Neural progenitor cell (in vitro differentiated cells): ENCODE data around the gene KASH5. TPM values are rescaled to one million over a fixed set of nuclear protein-coding genes. Genes with fewer than 3 reads are reported as not detected.

Source experiments
- DNase-seq: peaks from one replicate; pipeline ENCODE4 v3.0.0-alpha.2; 2016; ENCODE audit warnings: low spot score
- H2AFZ ChIP-seq: fragments of 200-600 bp; sonication (generic); replicated peaks from 2 replicates; pipeline ENCODE4 v1.6.1; 2016; ENCODE audit warnings: antibody characterized with exemption
- H3F3A ChIP-seq: fragments of 200-600 bp; sonication (generic); 2 replicates; pipeline ENCODE4 v1.6.1; 2016; ENCODE audit warnings: antibody characterized with exemption, low read depth
- H3K27ac ChIP-seq: fragments of 200-600 bp; sonication (generic); 2 replicates; pipeline ENCODE4 v1.5.1; 2016; ENCODE audit warnings: mild to moderate bottlenecking
- H3K27me3 ChIP-seq: fragments of 200-600 bp; sonication (generic); 2 replicates; pipeline ENCODE4 v1.6.1; 2016; ENCODE audit warnings: mild to moderate bottlenecking, moderate library complexity
- H3K36me3 ChIP-seq: fragments of 200-600 bp; sonication (generic); 2 replicates; pipeline ENCODE4 v1.5.1; 2016
- H3K4me1 ChIP-seq: fragments of 200-600 bp; sonication (generic); 2 replicates; pipeline ENCODE4 v1.6.1; 2016; ENCODE audit warnings: mixed run types
- H3K4me2 ChIP-seq: fragments of 200-600 bp; sonication (generic); 2 replicates; pipeline ENCODE4 v1.6.1; 2016
- H3K4me3 ChIP-seq: fragments of 200-600 bp; sonication (generic); 2 replicates; pipeline ENCODE4 v1.5.1; 2016
- H3K79me2 ChIP-seq: fragments of 200-600 bp; sonication (generic); 2 replicates; pipeline ENCODE4 v1.6.1; 2016; ENCODE audit warnings: low read depth
- H3K9ac ChIP-seq: fragments of 200-600 bp; sonication (generic); 2 replicates; pipeline ENCODE4 v1.6.1; 2016
- H3K9me3 ChIP-seq: fragments of 200-600 bp; sonication (generic); 2 replicates; pipeline ENCODE4 v1.5.1; 2016; ENCODE audit warnings: low read depth
- H4K20me1 ChIP-seq: fragments of 200-600 bp; sonication (generic); 2 replicates; pipeline ENCODE4 v1.6.1; 2016; ENCODE audit warnings: low read depth
- H3K27ac Mint-ChIP-seq: 3 replicates; pipeline ENCODE4 v1.8.0; 2021; ENCODE audit warnings: mixed read lengths
- H3K27me3 Mint-ChIP-seq: 2 replicates; pipeline ENCODE4 v1.8.0; 2022; ENCODE audit warnings: low read depth, mild to moderate bottlenecking, inconsistent platforms, moderate library complexity, mixed read lengths; ENCODE audit not compliant: insufficient read depth
- H3K36me3 Mint-ChIP-seq: 3 replicates; pipeline ENCODE4 v1.8.0; 2021; ENCODE audit warnings: mixed read lengths
- H3K4me1 Mint-ChIP-seq: 3 replicates; pipeline ENCODE4 v1.8.0; 2021; ENCODE audit warnings: mixed read lengths
- H3K4me3 Mint-ChIP-seq: 3 replicates; pipeline ENCODE4 v1.8.0; 2021; ENCODE audit warnings: mild to moderate bottlenecking, moderate library complexity, mixed read lengths
- H3K9me3 Mint-ChIP-seq: 3 replicates; pipeline ENCODE4 v1.8.0; 2020; ENCODE audit warnings: mixed read lengths
- EZH2 ChIP-seq: fragments of 200-600 bp; sonication (generic); IDR thresholded peaks from 2 replicates; pipeline ENCODE4 v1.6.1; 2017; ENCODE audit warnings: antibody characterized with exemption, mild to moderate bottlenecking, moderate library complexity
- EZH2phosphoT487 ChIP-seq: fragments of 200-600 bp; sonication (generic); IDR thresholded peaks from 2 replicates; pipeline ENCODE4 v1.6.1; 2017; ENCODE audit warnings: antibody characterized with exemption
- total RNA-seq: library from RNA; depleted of rRNA; stranded (reverse); fragments of >200 nt; gene quantifications from 2 replicates; pipeline ENCODE4 v1.2.3, GENCODE V29; 2015; ENCODE audit warnings: low replicate concordance
- TF ChIP-seq, protein P1 (sequence below): fragments of 200-600 bp; sonication (generic); IDR thresholded peaks from 2 replicates; pipeline ENCODE4 v1.5.1; 2017; ENCODE audit warnings: antibody characterized with exemption, mild to moderate bottlenecking

Gene KASH5
- total RNA-seq, 1 donor from 2014 or later = not detected

DNA sequence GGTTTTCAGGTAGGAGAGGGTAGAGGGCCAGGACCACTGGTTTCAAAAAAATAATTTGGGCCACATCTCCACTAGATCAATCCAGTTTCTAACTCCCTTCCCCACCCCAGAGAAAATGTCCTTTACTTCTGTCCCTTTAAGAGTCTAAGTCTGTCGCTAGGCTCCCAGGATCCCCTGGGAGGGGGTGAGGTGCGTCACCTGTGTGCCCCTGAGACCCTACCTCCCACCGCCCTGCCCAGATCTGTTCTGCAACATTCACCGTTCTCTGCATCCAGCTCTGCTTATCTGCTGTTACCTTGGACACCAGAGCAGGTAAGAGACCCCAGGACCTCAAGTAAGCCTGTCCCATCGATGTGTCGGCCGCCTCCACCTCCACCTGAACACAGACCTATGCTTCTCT is 37.1 kb downstream of the KASH5 start, which contains the start of gene GFY:
TSS of gene GFY (plus strand) at position 211 of the 400 bp plus-strand sequence. CDS start 1,043 bp downstream, outside the sequence.
- DNase-seq = no peak
- Mint-ChIP-seq H3K4me3 (peak within 1 kb of the TSS; percentile 30), H3K36me3 (no peaks in the 10 kb centered on the region), H3K9me3 (peaks cover 10% of the 10 kb centered on the region), H3K27ac (no peak within 1 kb of the TSS), H3K4me1 (peaks cover 69% of the 10 kb centered on the region), H3K27me3 (peaks cover 79% of the 10 kb centered on the region)
- H3K9ac ChIP-seq = no peak within 1 kb of the TSS
- H3K27ac ChIP-seq = no peak within 1 kb of the TSS
- H3F3A ChIP-seq = peaks cover 68% of the 10 kb centered on the region
- no peak for TF ChIP-seq EZH2
- TF ChIP-seq, protein P1, sequence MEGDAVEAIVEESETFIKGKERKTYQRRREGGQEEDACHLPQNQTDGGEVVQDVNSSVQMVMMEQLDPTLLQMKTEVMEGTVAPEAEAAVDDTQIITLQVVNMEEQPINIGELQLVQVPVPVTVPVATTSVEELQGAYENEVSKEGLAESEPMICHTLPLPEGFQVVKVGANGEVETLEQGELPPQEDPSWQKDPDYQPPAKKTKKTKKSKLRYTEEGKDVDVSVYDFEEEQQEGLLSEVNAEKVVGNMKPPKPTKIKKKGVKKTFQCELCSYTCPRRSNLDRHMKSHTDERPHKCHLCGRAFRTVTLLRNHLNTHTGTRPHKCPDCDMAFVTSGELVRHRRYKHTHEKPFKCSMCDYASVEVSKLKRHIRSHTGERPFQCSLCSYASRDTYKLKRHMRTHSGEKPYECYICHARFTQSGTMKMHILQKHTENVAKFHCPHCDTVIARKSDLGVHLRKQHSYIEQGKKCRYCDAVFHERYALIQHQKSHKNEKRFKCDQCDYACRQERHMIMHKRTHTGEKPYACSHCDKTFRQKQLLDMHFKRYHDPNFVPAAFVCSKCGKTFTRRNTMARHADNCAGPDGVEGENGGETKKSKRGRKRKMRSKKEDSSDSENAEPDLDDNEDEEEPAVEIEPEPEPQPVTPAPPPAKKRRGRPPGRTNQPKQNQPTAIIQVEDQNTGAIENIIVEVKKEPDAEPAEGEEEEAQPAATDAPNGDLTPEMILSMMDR = no peak
- TF ChIP-seq EZH2phosphoT487 = no peak
- H3K27me3 ChIP-seq = peaks cover 100% of the 10 kb centered on the region
- H4K20me1 ChIP-seq = peaks cover 7% of the 10 kb centered on the region
- H2AFZ ChIP-seq = no peak within 1 kb of the TSS
- H3K4me1 ChIP-seq = peaks cover 36% of the 10 kb centered on the region
- no peaks in the 10 kb centered on the region for H3K36me3 ChIP-seq
- H3K4me2 ChIP-seq = peak within 1 kb of the TSS; percentile 69
- H3K4me3 ChIP-seq = peak within 1 kb of the TSS; percentile 10
- no peaks in the 10 kb centered on the region for H3K9me3 ChIP-seq
- H3K79me2 ChIP-seq = no peaks in the 10 kb centered on the region

DNA sequence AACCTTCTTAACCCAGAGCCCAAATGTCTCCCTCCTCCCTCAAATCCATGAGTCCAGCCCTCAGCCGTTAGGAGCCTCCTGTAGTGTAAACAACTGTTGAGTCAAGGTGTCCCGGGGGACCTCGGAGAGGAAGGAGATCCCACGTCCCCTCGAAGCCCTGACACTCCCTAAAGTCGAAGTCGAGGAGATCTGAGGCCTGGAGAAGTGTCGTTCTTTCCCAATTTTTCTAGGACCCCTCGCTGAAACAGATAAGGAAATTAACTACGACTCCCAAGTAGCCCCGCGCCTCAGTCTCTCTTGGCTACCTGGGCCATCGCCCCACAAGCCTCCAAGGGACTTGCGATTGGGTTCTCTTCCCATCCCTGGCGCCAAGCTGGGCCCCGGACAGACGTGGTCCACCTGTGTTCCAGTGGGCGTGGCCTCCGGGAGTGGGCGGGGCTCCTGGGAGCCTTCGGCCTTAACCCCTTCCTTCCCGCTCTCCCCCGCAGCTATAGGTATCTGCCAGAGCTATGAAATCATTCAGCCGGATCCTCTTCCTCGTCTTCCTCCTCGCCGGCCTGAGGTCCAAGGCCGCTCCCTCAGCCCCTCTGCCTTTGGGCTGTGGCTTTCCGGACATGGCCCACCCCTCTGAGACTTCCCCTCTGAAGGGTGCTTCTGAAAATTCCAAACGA is 38.0 kb downstream of the KASH5 start:
- peaks cover 35% of the 10 kb centered on the region for H3K4me1 ChIP-seq
- H3K36me3 Mint-ChIP-seq = no peaks in the 10 kb centered on the region
- peak overlapping the region; percentile 69 for H3K4me2 ChIP-seq
- no peak overlapping the region for H3K27ac ChIP-seq
- H3K27me3 ChIP-seq = peaks cover 96% of the 10 kb centered on the region
- H3K9ac ChIP-seq = no peak overlapping the region
- TF ChIP-seq EZH2 = no peak
- TF ChIP-seq EZH2phosphoT487 = peak; percentile 23
- no peaks in the 10 kb centered on the region for H3K79me2 ChIP-seq
- peaks cover 7% of the 10 kb centered on the region for H4K20me1 ChIP-seq
- peak overlapping the region; percentile 47 for H3K4me3 Mint-ChIP-seq
- peak overlapping the region; percentile 10 for H3K4me3 ChIP-seq
- peaks cover 65% of the 10 kb centered on the region for H3F3A ChIP-seq
- H3K9me3 Mint-ChIP-seq = peaks cover 12% of the 10 kb centered on the region
- no peak overlapping the region for H3K27ac Mint-ChIP-seq
- no peaks in the 10 kb centered on the region for H3K36me3 ChIP-seq
- no peaks in the 10 kb centered on the region for H3K9me3 ChIP-seq
- H3K4me1 Mint-ChIP-seq = peaks cover 68% of the 10 kb centered on the region
- DNase-seq = peak; percentile 81
- peaks cover 77% of the 10 kb centered on the region for H3K27me3 Mint-ChIP-seq
- H2AFZ ChIP-seq = no peak overlapping the region

DNA sequence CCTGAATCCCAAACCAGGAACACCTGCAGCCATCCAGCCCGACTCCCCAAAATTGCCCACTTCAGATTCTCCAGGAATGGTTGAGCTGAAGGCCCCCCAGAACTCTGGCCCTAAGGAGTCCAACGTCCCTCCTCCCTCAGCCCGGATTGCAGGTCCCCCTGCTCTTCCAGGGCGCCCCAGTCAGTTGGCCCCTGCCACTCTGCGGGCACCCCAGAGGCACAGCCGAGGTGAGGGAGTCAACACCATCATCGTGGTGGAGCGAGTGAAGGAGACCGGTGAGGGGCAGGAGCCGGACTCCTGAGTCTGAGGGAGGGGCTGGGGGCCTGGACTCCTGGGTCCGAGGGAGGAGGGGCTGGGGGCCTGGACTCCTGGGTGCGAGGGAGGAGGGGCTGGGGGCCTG is 39.3 kb downstream of the KASH5 start:
- peaks cover 70% of the 10 kb centered on the region for H3K27me3 Mint-ChIP-seq
- peaks cover 63% of the 10 kb centered on the region for H3K4me1 Mint-ChIP-seq
- no peaks in the 10 kb centered on the region for H3K79me2 ChIP-seq
- H3K36me3 Mint-ChIP-seq = no peaks in the 10 kb centered on the region
- H3K27ac ChIP-seq = no peak overlapping the region
- no peak overlapping the region for H3K27ac Mint-ChIP-seq
- peaks cover 14% of the 10 kb centered on the region for H3K9me3 Mint-ChIP-seq
- no peak for TF ChIP-seq EZH2phosphoT487
- no peak for TF ChIP-seq EZH2
- TF ChIP-seq, protein P1 = no peak
- H4K20me1 ChIP-seq = no peaks in the 10 kb centered on the region
- no peak for DNase-seq
- H2AFZ ChIP-seq = no peak overlapping the region
- H3K9me3 ChIP-seq = no peaks in the 10 kb centered on the region
- H3K4me3 Mint-ChIP-seq = peak overlapping the region; percentile 47
- no peak overlapping the region for H3K4me2 ChIP-seq
- H3K4me3 ChIP-seq = no peak overlapping the region
- H3K4me1 ChIP-seq = peaks cover 39% of the 10 kb centered on the region
- H3K9ac ChIP-seq = no peak overlapping the region
- no peaks in the 10 kb centered on the region for H3K36me3 ChIP-seq
- H3F3A ChIP-seq = peaks cover 66% of the 10 kb centered on the region
- H3K27me3 ChIP-seq = peaks cover 96% of the 10 kb centered on the region
